Common myeloid progenitor, CD34-positive (primary cell): ENCODE data around the gene ABLIM2.

Source experiments
- CTCF ChIA-PET: fragments of 350-600 bp; sonication (Branson Sonifier 250); formaldehyde crosslinking; loops from one replicate; lab custom pipeline; 2021; ENCODE audit warnings: antibody characterized with exemption; lab: Charles Lee
- POLR2A ChIA-PET: fragments of 350-600 bp; sonication (Branson Sonifier 250); formaldehyde crosslinking; loops from one replicate; lab custom pipeline; 2021; ENCODE audit warnings: antibody characterized with exemption; lab: Charles Lee
- DNase-seq, 3 donors: peaks; one replicate each; pipeline versions ENCODE4 v3.0.0 to v3.0.0-alpha.2; 2013
- H3K27ac ChIP-seq, 2 experiments: 1 replicate in 1 of 2; 2 replicates in 1 of 2; pipeline ENCODE4 v1.7.0; 2013; ENCODE audit warnings: inconsistent platforms in 2 of 2, low read length in 2 of 2, mild to moderate bottlenecking in 2 of 2, low read depth in 1 of 2, moderate library complexity in 1 of 2; ENCODE audit not compliant: severe bottlenecking in 2 of 2, insufficient read depth in 1 of 2, poor library complexity in 1 of 2
- H3K27me3 ChIP-seq, 5 experiments: replicated peaks in 2 of 5; 1 replicate in 3 of 5; 2 replicates in 2 of 5; pipeline versions ENCODE4 v1.6.1 to v1.7.0; 2013; ENCODE audit warnings: low read length in 4 of 5, mild to moderate bottlenecking in 2 of 5, moderate library complexity in 2 of 5, inconsistent platforms in 1 of 5; ENCODE audit not compliant: insufficient read depth in 5 of 5, control insufficient read depth in 4 of 5
- H3K36me3 ChIP-seq, 4 experiments: 1 replicate in 2 of 4; 2 replicates in 2 of 4; pipeline versions ENCODE4 v1.6.1 to v1.7.0; 2013; ENCODE audit warnings: low read length in 3 of 4, control low read depth in 1 of 4, mild to moderate bottlenecking in 1 of 4; ENCODE audit not compliant: control insufficient read depth in 4 of 4, insufficient read depth in 4 of 4
- H3K4me1 ChIP-seq, 4 experiments: 1 replicate in 3 of 4; 2 replicates in 1 of 4; pipeline versions ENCODE4 v1.6.1 to v1.7.1; 2013; ENCODE audit warnings: low read length in 3 of 4, mild to moderate bottlenecking in 3 of 4, control low read depth in 1 of 4, inconsistent platforms in 1 of 4, moderate library complexity in 1 of 4; ENCODE audit not compliant: control insufficient read depth in 4 of 4, insufficient read depth in 4 of 4; ENCODE audit errors: control extremely low read depth in 1 of 4
- H3K4me3 ChIP-seq, 7 experiments: 1 replicate in 4 of 7; 2 replicates in 3 of 7; pipeline versions ENCODE4 v1.5.1 to v1.7.0; 2013; ENCODE audit warnings: mild to moderate bottlenecking in 7 of 7, low read length in 6 of 7, moderate library complexity in 6 of 7, inconsistent platforms in 2 of 7, low read depth in 2 of 7, control low read depth in 1 of 7; ENCODE audit not compliant: insufficient read depth in 4 of 7, control insufficient read depth in 1 of 7; ENCODE audit errors: extremely low read depth in 1 of 7
- H3K9me3 ChIP-seq, 5 experiments: 1 replicate in 4 of 5; 2 replicates in 1 of 5; pipeline versions ENCODE4 v1.6.1 to v1.7.1; 2013; ENCODE audit warnings: low read length in 4 of 5, mild to moderate bottlenecking in 2 of 5, inconsistent platforms in 1 of 5, low read depth in 1 of 5, moderate library complexity in 1 of 5; ENCODE audit not compliant: control insufficient read depth in 4 of 5, insufficient read depth in 2 of 5; ENCODE audit errors: control extremely low read depth in 1 of 5
- WGBS: methylation state at CpG from one replicate; pipeline ENCODE4 v1.1.5; 2013; ENCODE audit not compliant: insufficient coverage; 5-methylcytosine and 5-hydroxymethylcytosine counted together

The ABLIM2 gene

DNA sequence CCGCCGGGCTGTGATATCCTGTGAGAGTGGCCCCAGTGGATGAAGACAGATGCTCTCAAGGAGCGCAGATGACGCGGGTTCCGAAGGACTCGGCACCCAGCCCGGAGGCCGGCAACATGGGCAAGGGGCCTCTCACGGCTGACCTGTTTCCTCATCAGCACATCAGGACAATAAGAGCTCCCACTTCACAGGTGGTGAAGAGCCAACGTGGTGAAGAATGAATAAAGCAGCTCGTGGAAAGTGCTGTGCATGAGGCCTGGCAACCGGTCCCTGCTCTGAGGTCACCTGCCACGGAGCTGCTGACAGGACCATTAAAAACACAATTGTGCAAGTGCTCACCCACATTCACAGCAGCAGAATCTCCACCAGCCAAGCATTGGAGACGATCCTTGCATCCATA is 22.9 kb downstream of the ABLIM2 start:
- Histone ChIP-seq H3K27ac (no peak overlapping the region), H3K4me1 (peaks cover 0 to 6% (median 3%) of the 10 kb centered on the region in 4 experiments), H3K9me3 (peaks cover 0 to 19% (median 0%) of the 10 kb centered on the region in 5 experiments), H3K27me3 (peaks cover 0 to 43% (median 5%) of the 10 kb centered on the region in 5 experiments), H3K36me3 (no peaks in the 10 kb centered on the region), H3K4me3 (no peak overlapping the region)
- no peak for DNase-seq
- WGBS, result 98% methylated on average over 11 of the region's 15 CpGs
- ChIA-PET POLR2A (no interaction called here), CTCF (no interaction called here)

DNA sequence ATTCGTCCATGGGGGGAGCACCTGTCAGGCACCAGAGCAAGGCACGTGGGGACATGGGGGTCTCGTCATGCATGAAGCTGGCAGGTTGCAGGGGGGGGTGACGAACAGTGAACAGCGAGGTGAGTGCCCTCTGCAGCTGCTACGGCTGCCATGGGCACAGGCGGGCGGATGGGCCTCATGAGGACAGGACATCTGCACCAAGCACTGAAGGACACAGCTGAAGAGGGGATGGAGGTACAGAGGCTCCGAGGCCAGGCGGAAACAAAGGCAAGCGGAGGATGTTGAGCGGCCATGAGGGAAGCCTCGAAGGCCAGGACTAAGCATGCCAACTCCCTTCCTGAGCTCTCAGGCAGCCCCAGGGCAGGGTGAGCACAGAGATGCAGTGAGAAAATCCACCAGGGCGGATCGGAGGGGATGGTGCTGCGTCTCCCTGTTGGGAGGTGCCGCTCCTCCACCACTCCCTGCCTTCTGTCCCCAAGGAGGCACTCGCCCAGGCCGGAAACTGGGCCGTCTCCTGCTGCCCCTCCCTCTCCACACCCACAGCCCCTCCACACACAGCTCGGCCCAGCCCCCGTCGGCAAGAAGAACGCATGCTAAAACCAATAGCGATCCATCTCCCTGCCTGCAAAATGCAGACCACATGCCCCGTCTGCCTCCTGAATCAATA is 24.6 kb downstream of the ABLIM2 start:
- CTCF ChIA-PET, result no interaction called here
- WGBS, result 60% methylated on average over 18 of the region's 26 CpGs

DNA sequence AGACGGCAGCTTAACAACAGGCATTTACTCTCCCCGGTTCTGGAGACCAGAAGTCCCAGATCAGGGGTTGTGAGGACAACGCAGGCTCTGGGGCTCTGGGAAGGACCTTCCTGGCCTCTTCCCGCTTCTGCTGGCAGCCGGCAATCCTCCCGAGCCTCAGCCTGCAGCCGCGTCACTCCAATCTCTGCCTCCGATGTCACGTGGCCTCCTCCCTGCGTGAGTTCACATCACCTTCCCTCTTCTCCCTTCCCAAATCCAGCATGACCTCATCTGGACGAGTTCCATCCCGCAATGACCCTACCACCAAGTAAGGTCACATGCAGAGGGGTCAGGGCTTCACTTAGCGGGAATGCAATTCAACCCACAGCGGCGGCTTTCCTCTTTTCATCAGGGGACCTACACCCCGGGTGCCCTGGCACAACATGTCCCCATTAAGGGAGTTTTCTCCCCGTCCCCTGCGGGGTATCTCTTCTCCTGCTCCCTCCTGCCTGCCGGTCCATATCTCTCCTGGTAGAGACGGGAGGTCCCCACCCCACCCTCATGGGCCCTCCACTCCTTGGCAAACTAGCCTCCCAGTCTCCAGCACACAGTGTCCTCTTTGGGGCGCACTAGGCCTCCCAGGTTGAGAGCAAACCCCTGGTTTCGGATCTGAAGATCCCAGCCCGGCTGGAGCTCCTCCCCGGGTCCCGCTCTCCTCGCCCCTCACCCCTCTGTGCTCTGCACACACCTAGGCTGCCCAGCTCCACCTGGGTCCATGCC is 25.5 kb downstream of the ABLIM2 start:
- CTCF ChIA-PET, result interaction anchor here (1.4 kb wide), 1 partner anchor 18 kb away, joined by 3 read pairs; no protein-coding TSS in a partner anchor
- peaks cover 0 to 49% (median 5%) of the 10 kb centered on the region in 5 experiments for H3K27me3 ChIP-seq
- no peak for DNase-seq
- H3K27ac ChIP-seq, result no peak overlapping the region
- H3K4me3 ChIP-seq, result no peak overlapping the region
- H3K9me3 ChIP-seq, result peaks cover 0 to 9% (median 0%) of the 10 kb centered on the region in 5 experiments
- no peaks in the 10 kb centered on the region for H3K36me3 ChIP-seq
- peaks cover 0 to 6% (median 3%) of the 10 kb centered on the region in 4 experiments for H3K4me1 ChIP-seq
- POLR2A ChIA-PET, result no interaction called here
- WGBS, result 92% methylated on average over 25 of the region's 27 CpGs

More for the DNA sequence above, 24.6 kb downstream of the ABLIM2 start:
- Histone ChIP-seq H3K4me3 (no peak overlapping the region), H3K4me1 (peaks cover 0 to 6% (median 3%) of the 10 kb centered on the region in 4 experiments), H3K27me3 (peaks cover 0 to 48% (median 5%) of the 10 kb centered on the region in 5 experiments), H3K9me3 (peaks cover 0 to 9% (median 0%) of the 10 kb centered on the region in 5 experiments), H3K36me3 (no peaks in the 10 kb centered on the region), H3K27ac (no peak overlapping the region)
- DNase-seq, result no peak
- POLR2A ChIA-PET, result no interaction called here

DNA sequence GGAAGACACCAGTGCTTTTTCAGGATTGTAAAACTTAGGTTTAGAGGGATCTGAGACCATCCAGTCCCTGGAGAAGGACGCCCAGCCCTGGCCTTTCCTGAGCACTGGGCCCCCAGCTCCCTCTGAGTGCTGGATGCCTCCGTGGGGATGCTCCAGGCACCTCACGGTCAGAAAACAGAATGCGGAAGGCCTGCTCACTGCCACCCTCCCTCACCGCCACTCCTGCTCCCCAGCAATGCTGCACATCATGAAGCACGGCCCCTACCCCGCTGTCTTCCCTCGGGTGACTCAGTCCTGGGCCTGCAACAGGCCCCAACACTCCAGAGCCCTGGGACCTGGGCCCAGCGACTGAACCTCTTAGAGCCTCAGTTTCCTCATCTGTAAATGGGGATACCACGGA is 26.2 kb downstream of the ABLIM2 start:
- CTCF ChIA-PET, result interaction anchor here (1.4 kb wide), 1 partner anchor 18 kb away, joined by 3 read pairs; no protein-coding TSS in a partner anchor
- no peak for DNase-seq
- Histone ChIP-seq H3K9me3 (peaks cover 0 to 7% (median 0%) of the 10 kb centered on the region in 5 experiments), H3K27ac (no peak overlapping the region), H3K4me3 (no peak overlapping the region), H3K27me3 (peaks cover 0 to 49% (median 5%) of the 10 kb centered on the region in 5 experiments), H3K4me1 (peaks cover 0 to 6% (median 3%) of the 10 kb centered on the region in 4 experiments), H3K36me3 (no peaks in the 10 kb centered on the region)
- POLR2A ChIA-PET, result no interaction called here
- WGBS, result 87% methylated on average over 9 of the region's 10 CpGs

DNA sequence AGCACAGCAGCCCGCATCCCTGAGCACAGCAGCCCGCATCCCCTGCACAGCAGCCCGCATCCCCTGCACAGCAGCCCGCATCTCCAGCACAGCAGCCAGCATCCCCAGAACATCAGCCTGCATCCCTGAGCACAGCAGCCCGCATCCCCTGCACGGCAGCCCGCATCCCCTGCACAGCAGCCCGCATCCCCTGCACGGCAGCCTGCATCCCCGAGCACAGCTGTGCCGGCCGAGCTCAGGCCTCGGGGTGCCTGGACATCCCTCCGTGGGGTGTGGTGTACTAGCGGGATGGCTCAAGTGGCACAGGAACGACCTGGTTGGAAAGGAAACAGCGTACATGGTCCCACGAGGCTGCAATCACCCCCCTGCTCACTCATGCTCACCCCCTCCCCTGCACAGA is 26.8 kb downstream of the ABLIM2 start:
- 71% methylated on average over 11 of the region's 18 CpGs for WGBS
- ChIA-PET CTCF (interaction anchor here (1.4 kb wide), 1 partner anchor 19 kb away, joined by 3 read pairs; no protein-coding TSS in a partner anchor), POLR2A (no interaction called here)
- Histone ChIP-seq H3K27me3 (peaks cover 0 to 49% (median 5%) of the 10 kb centered on the region in 5 experiments), H3K9me3 (peaks cover 0 to 7% (median 0%) of the 10 kb centered on the region in 5 experiments), H3K4me3 (no peak overlapping the region), H3K4me1 (peaks cover 0 to 6% (median 3%) of the 10 kb centered on the region in 4 experiments), H3K36me3 (no peaks in the 10 kb centered on the region), H3K27ac (no peak overlapping the region)
- DNase-seq, result no peak

DNA sequence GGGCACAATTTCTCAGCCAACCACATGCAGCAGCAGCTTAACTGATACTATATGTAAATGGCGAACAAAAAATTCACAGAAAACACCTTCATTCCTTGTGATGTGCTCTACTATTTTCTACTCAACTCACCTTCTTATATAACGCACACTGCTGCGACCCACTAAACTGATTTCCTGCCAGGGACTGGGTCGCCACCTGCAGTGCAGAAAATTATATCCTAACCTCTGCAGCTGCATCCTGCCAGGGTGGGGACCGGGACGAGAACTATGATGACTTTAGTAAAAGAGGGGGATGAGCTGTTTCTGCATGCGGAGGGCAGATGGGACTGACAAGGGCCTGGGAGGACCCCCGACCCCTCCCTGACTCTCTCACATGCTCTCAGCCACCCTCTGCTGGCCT is 27.4 kb downstream of the ABLIM2 start:
- no peaks in the 10 kb centered on the region for H3K36me3 ChIP-seq
- DNase-seq, result peak in 2 of 3 donors; percentile 36 to 47
- peaks cover 0 to 7% (median 0%) of the 10 kb centered on the region in 5 experiments for H3K9me3 ChIP-seq
- H3K4me1 ChIP-seq, result peaks cover 0 to 6% (median 3%) of the 10 kb centered on the region in 4 experiments
- no peak overlapping the region for H3K27ac ChIP-seq
- ChIA-PET CTCF (interaction anchor here (1.4 kb wide), 1 partner anchor 19 kb away, joined by 3 read pairs; no protein-coding TSS in a partner anchor), POLR2A (no interaction called here)
- H3K27me3 ChIP-seq, result peaks cover 0 to 49% (median 8%) of the 10 kb centered on the region in 5 experiments
- H3K4me3 ChIP-seq, result no peak overlapping the region
- 40% methylated on average over 4 of the region's 8 CpGs for WGBS
